ENCODE measurements around the gene PROM1. TPM values are rescaled to one million over a fixed set of nuclear protein-coding genes. Genes with fewer than 3 reads are reported as not detected.

Gene PROM1
- total and polyA plus RNA-seq, 12 donors: 1.2 to 19.3 (median 3.4) TPM

DNA sequence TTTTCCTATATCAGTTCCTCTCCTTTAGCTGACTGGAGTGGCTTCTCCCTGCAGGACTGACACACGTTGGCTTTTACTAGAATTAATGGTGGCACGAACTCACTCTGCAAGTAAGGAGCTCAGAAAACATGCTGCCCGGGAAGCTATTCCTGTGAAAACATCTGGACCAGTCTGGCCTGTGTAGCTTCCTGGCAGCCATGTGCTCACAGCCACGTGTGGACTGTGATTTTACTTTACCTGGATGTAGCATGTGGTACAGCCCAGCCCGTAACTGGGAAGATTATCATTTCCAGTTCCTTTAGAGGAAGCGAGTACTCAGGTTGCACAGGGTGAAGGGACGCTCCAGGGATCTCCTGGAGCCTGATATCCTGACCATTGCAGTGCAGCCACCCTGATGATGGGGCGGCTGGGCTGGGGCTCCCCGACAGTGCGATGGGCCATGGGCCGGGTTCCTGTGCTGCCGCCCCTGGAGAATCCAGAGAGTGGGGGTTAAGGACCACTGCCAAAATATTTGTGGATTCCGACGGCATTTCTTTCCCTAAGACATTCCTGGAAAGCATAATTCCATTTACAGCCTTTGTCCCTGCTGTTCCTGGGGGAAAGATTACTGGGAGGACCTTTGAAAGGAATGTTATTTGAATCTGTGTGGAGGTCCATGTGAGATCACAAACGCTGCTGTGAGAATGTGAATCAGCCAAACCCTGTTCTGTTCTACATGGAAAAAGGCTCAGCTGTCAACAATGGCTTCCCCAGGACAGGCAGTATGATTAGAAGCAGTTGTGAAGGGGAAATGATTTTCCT, 35.0 kb downstream of the PROM1 start:
- TF ChIP-seq CTCF (IDR thresholded peaks at IDR 0.05): no peak
- intact Hi-C loops (cut with DNase I): no loop called here
- WGBS, 2 donors: 45 to 56% methylated on average over 15 of the region's 15 CpGs
- DNase-seq: no peak
- Histone ChIP-seq H3K27ac (no peak overlapping the region), H3K4me3 (no peak overlapping the region), H3K4me1 (peaks cover 0 to 7% (median 0%) of the 10 kb centered on the region in 9 donors), H3K36me3 (no peaks in the 10 kb centered on the region), H3K9me3 (no peaks in the 10 kb centered on the region), H3K27me3 (no peaks in the 10 kb centered on the region)
- peak in 2 of 8 donors; percentile 33 to 41 for ATAC-seq

GRCh38 chr4:16045687-16046086, 38.1 kb downstream of the PROM1 start:
- intact Hi-C loops (cut with DNase I): no loop called here
- H3K4me3 ChIP-seq: no peak overlapping the region
- 100% methylated on average over 1 of the region's 1 CpG for WGBS, 2 donors
- no peaks in the 10 kb centered on the region for H3K9me3 ChIP-seq
- DNase-seq (no peak), ATAC-seq (no peak)
- H3K36me3 ChIP-seq: no peaks in the 10 kb centered on the region
- H3K27me3 ChIP-seq: no peaks in the 10 kb centered on the region
- H3K4me1 ChIP-seq: peaks cover 0 to 7% (median 0%) of the 10 kb centered on the region in 9 donors
- TF ChIP-seq CTCF (IDR thresholded peaks at IDR 0.05): no peak
- no peak overlapping the region for H3K27ac ChIP-seq

DNA sequence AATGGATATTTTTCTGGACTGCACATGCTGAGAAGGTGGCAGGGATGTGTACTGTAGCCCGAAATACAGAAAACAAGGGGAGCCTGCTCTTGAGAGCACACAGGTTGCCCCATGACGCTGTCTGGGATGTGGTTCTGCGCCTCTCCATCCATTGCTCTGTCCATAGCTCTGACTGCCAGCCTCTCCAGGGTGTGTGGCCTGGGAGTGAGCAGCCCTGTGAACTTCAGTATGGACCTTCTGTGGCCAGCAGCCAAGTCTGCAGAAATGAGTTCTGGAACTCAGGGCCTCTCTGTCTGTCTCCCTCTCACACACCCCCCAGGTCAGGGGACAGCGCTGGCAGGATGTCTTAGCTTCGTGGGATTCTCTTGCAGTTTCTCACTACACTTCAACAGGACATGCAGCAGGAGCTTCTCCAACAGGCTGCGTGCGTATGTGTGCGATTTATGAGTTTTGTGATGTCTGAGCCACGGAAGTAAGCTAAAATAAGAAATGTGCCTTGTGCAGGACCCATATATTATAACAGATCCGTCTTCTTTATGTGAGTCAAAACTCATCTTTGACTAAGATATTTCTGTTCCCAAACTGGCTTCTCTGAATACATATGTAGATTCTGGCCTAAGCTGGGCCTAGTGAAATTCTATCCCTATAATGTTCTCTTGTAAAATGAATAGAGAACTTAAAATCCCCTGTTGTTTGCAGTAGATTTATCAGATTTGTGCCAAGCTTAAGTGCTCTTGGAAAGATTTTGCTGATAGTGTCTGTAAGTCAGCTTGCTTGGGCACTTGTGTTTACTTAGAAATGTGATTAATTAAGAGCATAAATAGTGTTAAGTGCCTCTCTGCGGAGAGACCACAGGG, 40.0 kb downstream of the PROM1 start:
- ATAC-seq (no peak), DNase-seq (no peak)
- Histone ChIP-seq H3K9me3 (no peaks in the 10 kb centered on the region), H3K4me1 (peaks cover 0 to 4% (median 0%) of the 10 kb centered on the region in 9 donors), H3K27me3 (no peaks in the 10 kb centered on the region), H3K36me3 (no peaks in the 10 kb centered on the region), H3K27ac (no peak overlapping the region), H3K4me3 (no peak overlapping the region)
- intact Hi-C loops (cut with DNase I): no loop called here
- 87 to 88% methylated on average over 11 of the region's 11 CpGs for WGBS, 2 donors
- TF ChIP-seq CTCF (IDR thresholded peaks at IDR 0.05): no peak

DNA sequence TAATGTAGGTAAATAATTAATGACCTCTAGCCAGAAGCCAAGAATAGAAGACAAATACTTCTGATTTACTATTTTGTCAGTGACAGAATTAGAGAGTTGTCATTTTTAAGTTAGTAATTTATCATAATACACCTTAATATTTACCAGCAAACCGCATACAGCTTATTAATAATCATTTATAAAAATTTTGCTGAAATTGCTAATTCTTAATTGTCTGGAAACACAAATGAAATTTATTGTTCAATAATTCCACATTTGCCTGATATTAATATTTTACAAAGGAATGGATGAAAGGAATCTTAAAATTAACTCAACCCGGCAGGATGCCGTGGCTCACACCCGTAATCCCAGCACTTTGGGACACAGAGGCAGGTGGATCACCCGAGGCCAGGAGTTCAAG, 44.7 kb downstream of the PROM1 start:
- no peak for DNase-seq
- intact Hi-C loops (cut with DNase I): no loop called here
- 96 to 98% methylated on average over 5 of the region's 5 CpGs for WGBS, 2 donors
- H3K36me3 ChIP-seq: no peaks in the 10 kb centered on the region
- peaks cover 0 to 10% (median 0%) of the 10 kb centered on the region in 9 donors for H3K4me1 ChIP-seq
- no peaks in the 10 kb centered on the region for H3K27me3 ChIP-seq
- no peak overlapping the region for H3K4me3 ChIP-seq
- H3K27ac ChIP-seq: no peak overlapping the region
- no peak for ATAC-seq
- TF ChIP-seq CTCF (IDR thresholded peaks at IDR 0.05): no peak
- no peaks in the 10 kb centered on the region for H3K9me3 ChIP-seq

Measured in heart right ventricle (tissue), 16 donors.